HEK293 (cell line): ENCODE measurements around the gene LFNG.

Experiments
- EGR2 ChIP-seq: fragments of 450-650 bp; formaldehyde crosslinking; IDR thresholded peaks from 2 replicates; pipeline ENCODE4 v1.5.1; 2016; ENCODE audit warnings: low read depth, missing biosample characterization, missing genetic modification characterization
- HOXD13 ChIP-seq: sonication (generic); formaldehyde crosslinking; IDR thresholded peaks from 2 replicates; pipeline ENCODE4 v1.8.0; 2022; ENCODE audit warnings: missing genetic modification reagents, borderline replicate concordance
- KLF1 ChIP-seq: fragments of 450-650 bp; formaldehyde crosslinking; IDR thresholded peaks from 2 replicates; pipeline ENCODE4 v1.5.1; 2016; ENCODE audit warnings: missing biosample characterization, missing genetic modification characterization
- SCRT2 ChIP-seq: fragments of 450-650 bp; formaldehyde crosslinking; IDR thresholded peaks from 2 replicates; pipeline ENCODE4 v1.5.1; 2016; ENCODE audit warnings: missing biosample characterization, missing genetic modification characterization
- ZBTB48 ChIP-seq: fragments of 450-650 bp; formaldehyde crosslinking; IDR thresholded peaks from 2 replicates; pipeline ENCODE4 v1.5.1; 2016; ENCODE audit warnings: missing biosample characterization, missing genetic modification characterization
- ZNF114 ChIP-seq: fragments of 450-650 bp; formaldehyde crosslinking; IDR thresholded peaks from 2 replicates; pipeline ENCODE4 v1.5.0; 2017; ENCODE audit warnings: missing biosample characterization, missing genetic modification characterization
- ZNF132 ChIP-seq: fragments of 450-650 bp; formaldehyde crosslinking; IDR thresholded peaks from 2 replicates; pipeline ENCODE4 v1.5.1; 2017; ENCODE audit warnings: missing biosample characterization, missing genetic modification characterization, borderline replicate concordance
- ZNF138 ChIP-seq: fragments of 450-650 bp; formaldehyde crosslinking; IDR thresholded peaks from 2 replicates; pipeline ENCODE4 v1.5.1; 2016; ENCODE audit warnings: missing biosample characterization, missing genetic modification characterization, borderline replicate concordance
- ZNF239 ChIP-seq: fragments of 450-650 bp; formaldehyde crosslinking; IDR thresholded peaks from 2 replicates; pipeline ENCODE4 v1.5.1; 2016; ENCODE audit warnings: missing biosample characterization, missing genetic modification characterization
- ZNF335 ChIP-seq: fragments of 450-650 bp; formaldehyde crosslinking; conservative IDR thresholded peaks from 2 replicates; pipeline ENCODE4 v1.5.1; 2016; ENCODE audit warnings: missing biosample characterization, missing genetic modification characterization
- ZNF544 ChIP-seq: fragments of 450-650 bp; formaldehyde crosslinking; IDR thresholded peaks from 2 replicates; pipeline ENCODE4 v1.5.0; 2017; ENCODE audit warnings: missing biosample characterization, missing genetic modification characterization
- ZNF626 ChIP-seq: fragments of 450-650 bp; sonication (Bioruptor Pico); formaldehyde crosslinking; IDR thresholded peaks from 2 replicates; pipeline ENCODE4 v1.5.1; 2018; ENCODE audit warnings: missing biosample characterization, missing genetic modification characterization, inconsistent platforms
- ZNF660 ChIP-seq: fragments of 450-650 bp; IDR thresholded peaks from 2 replicates; pipeline ENCODE4 v1.5.1; 2018; ENCODE audit warnings: missing biosample characterization, mild to moderate bottlenecking, missing genetic modification characterization
- ZNF777 ChIP-seq: fragments of 450-650 bp; formaldehyde crosslinking; IDR thresholded peaks from 2 replicates; pipeline ENCODE4 v1.5.1; 2017; ENCODE audit warnings: missing biosample characterization, missing genetic modification characterization, borderline replicate concordance
- ZNF830 ChIP-seq: fragments of 450-650 bp; IDR thresholded peaks from 2 replicates; pipeline ENCODE4 v1.5.0; 2018; ENCODE audit warnings: missing biosample characterization, missing genetic modification characterization, low read depth, mild to moderate bottlenecking, moderate library complexity
- ZSCAN23 ChIP-seq: fragments of 450-650 bp; formaldehyde crosslinking; IDR thresholded peaks from 2 replicates; pipeline ENCODE4 v1.5.1; 2016; ENCODE audit warnings: missing biosample characterization, missing genetic modification characterization
- TF ChIP-seq, protein P1 (sequence below): fragments of 450-650 bp; formaldehyde crosslinking; IDR thresholded peaks from 2 replicates; pipeline ENCODE4 v1.5.1; 2016; ENCODE audit warnings: missing biosample characterization, missing genetic modification characterization
- TF ChIP-seq, protein P2 (sequence below): fragments of 450-650 bp; formaldehyde crosslinking; IDR thresholded peaks from 2 replicates; pipeline ENCODE4 v1.5.1; 2017; ENCODE audit warnings: missing biosample characterization, missing genetic modification characterization
- TF ChIP-seq, protein P3 (sequence below): fragments of 450-650 bp; formaldehyde crosslinking; IDR thresholded peaks from 2 replicates; pipeline ENCODE4 v1.5.1; 2016; ENCODE audit warnings: missing biosample characterization, missing genetic modification characterization
- TF ChIP-seq, protein P4 (sequence below): fragments of 450-650 bp; formaldehyde crosslinking; IDR thresholded peaks from 2 replicates; pipeline ENCODE4 v1.5.1; 2017; ENCODE audit warnings: missing biosample characterization, mild to moderate bottlenecking, missing genetic modification characterization, moderate library complexity
- TF ChIP-seq, protein P5 (sequence below): fragments of 450-650 bp; formaldehyde crosslinking; IDR thresholded peaks from 2 replicates; pipeline ENCODE4 v1.5.1; 2017; ENCODE audit warnings: missing biosample characterization, missing genetic modification characterization
- TF ChIP-seq, protein P6 (sequence below): fragments of 450-650 bp; formaldehyde crosslinking; IDR thresholded peaks from 2 replicates; pipeline ENCODE4 v1.5.1; 2017; ENCODE audit warnings: missing biosample characterization, missing genetic modification characterization
- TF ChIP-seq, protein P7 (sequence below): fragments of 450-650 bp; formaldehyde crosslinking; IDR thresholded peaks from 2 replicates; pipeline ENCODE4 v1.5.1; 2016; ENCODE audit warnings: missing biosample characterization, missing genetic modification characterization

Gene LFNG

DNA sequence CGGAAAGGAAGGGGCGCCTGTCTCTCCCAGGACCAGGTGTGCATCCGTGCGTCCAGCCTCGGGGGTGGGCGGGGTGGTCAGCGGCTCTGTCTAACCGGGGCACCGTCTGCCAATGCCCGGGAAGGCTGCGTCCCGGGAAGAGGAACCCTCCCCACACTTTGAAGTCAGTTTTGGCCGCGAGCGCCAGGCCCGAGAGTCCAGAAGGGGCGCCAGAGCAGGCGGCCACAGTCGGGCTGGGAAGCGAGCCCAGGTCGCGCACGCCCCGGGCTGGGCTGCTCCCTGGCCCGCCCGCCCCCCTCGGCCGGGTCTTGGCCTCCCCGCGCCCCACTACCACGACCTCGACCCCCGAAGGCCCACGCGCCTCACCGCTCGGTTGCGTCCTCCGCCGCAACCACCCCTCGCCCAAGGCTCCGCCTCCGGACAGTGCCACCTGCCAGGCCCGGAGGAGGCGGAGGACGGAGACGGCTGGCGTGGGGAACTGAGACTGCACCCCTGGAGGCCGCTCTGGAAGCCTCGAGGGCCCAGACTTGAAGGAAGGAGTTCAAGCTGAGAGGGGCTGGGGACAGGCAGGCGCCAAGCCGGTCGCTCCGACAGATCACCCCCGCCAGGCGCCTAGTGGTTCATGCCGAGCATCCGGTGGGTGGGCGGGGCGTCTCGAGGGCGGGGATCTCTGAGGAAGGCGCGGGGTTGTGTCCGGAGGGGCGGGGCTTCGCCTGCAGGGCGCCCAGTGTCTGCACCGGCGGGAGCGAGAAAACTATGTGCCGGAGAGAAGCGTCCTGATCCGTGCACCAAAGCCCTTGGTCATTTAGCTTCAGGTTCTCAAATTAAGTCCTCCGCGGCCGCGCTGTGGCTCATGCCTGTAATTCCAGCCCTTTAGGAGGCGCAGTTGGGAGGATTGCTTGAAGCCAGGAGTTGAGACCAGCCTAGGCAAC is 35.8 kb downstream of the LFNG start, which contains the start of gene BRAT1 (continued):
- no peak for TF ChIP-seq ZSCAN23 (tag by site-specific recombination)
- TF ChIP-seq, protein P1, sequence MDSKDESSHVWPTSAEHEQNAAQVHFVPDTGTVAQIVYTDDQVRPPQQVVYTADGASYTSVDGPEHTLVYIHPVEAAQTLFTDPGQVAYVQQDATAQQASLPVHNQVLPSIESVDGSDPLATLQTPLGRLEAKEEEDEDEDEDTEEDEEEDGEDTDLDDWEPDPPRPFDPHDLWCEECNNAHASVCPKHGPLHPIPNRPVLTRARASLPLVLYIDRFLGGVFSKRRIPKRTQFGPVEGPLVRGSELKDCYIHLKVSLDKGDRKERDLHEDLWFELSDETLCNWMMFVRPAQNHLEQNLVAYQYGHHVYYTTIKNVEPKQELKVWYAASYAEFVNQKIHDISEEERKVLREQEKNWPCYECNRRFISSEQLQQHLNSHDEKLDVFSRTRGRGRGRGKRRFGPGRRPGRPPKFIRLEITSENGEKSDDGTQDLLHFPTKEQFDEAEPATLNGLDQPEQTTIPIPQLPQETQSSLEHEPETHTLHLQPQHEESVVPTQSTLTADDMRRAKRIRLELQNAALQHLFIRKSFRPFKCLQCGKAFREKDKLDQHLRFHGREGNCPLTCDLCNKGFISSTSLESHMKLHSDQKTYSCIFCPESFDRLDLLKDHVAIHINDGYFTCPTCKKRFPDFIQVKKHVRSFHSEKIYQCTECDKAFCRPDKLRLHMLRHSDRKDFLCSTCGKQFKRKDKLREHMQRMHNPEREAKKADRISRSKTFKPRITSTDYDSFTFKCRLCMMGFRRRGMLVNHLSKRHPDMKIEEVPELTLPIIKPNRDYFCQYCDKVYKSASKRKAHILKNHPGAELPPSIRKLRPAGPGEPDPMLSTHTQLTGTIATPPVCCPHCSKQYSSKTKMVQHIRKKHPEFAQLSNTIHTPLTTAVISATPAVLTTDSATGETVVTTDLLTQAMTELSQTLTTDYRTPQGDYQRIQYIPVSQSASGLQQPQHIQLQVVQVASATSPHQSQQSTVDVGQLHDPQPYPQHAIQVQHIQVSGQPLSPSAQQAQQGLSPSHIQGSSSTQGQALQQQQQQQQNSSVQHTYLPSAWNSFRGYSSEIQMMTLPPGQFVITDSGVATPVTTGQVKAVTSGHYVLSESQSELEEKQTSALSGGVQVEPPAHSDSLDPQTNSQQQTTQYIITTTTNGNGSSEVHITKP (tag by site-specific recombination), result peak; percentile 99
- peak; percentile 86 for TF ChIP-seq ZNF335 (tag by site-specific recombination)
- peak; percentile 90 for TF ChIP-seq ZBTB48 (tag by site-specific recombination)
- TF ChIP-seq ZNF114 (tag by site-specific recombination), result no peak
- TF ChIP-seq ZNF544, result no peak
- peak; percentile 72 for TF ChIP-seq EGR2 (tag by site-specific recombination)
- TF ChIP-seq, protein P2, sequence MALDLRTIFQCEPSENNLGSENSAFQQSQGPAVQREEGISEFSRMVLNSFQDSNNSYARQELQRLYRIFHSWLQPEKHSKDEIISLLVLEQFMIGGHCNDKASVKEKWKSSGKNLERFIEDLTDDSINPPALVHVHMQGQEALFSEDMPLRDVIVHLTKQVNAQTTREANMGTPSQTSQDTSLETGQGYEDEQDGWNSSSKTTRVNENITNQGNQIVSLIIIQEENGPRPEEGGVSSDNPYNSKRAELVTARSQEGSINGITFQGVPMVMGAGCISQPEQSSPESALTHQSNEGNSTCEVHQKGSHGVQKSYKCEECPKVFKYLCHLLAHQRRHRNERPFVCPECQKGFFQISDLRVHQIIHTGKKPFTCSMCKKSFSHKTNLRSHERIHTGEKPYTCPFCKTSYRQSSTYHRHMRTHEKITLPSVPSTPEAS (tag by site-specific recombination), result no peak
- TF ChIP-seq ZNF626 (tag by site-specific recombination), result no peak
- TF ChIP-seq, protein P3, sequence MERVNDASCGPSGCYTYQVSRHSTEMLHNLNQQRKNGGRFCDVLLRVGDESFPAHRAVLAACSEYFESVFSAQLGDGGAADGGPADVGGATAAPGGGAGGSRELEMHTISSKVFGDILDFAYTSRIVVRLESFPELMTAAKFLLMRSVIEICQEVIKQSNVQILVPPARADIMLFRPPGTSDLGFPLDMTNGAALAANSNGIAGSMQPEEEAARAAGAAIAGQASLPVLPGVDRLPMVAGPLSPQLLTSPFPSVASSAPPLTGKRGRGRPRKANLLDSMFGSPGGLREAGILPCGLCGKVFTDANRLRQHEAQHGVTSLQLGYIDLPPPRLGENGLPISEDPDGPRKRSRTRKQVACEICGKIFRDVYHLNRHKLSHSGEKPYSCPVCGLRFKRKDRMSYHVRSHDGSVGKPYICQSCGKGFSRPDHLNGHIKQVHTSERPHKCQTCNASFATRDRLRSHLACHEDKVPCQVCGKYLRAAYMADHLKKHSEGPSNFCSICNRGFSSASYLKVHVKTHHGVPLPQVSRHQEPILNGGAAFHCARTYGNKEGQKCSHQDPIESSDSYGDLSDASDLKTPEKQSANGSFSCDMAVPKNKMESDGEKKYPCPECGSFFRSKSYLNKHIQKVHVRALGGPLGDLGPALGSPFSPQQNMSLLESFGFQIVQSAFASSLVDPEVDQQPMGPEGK (tag by site-specific recombination), result peak; percentile 59; the same call in 1 of the 2 replicates
- peak; percentile 67 for TF ChIP-seq SCRT2 (tag by site-specific recombination)
- TF ChIP-seq KLF1 (tag by site-specific recombination), result 0 out of 2 replicates have a peak, but pooled peaks have one; percentile 26
- TF ChIP-seq ZNF660, result 0 out of 2 replicates have a peak, but pooled peaks have one; percentile 49
- no peak for TF ChIP-seq ZNF239
- TF ChIP-seq ZNF830 (tag by site-specific recombination), result no peak
- no peak for TF ChIP-seq ZNF132 (tag by site-specific recombination)
- TF ChIP-seq ZNF777 (tag by site-specific recombination), result no peak
- TF ChIP-seq HOXD13, result no peak
- TF ChIP-seq, protein P4, sequence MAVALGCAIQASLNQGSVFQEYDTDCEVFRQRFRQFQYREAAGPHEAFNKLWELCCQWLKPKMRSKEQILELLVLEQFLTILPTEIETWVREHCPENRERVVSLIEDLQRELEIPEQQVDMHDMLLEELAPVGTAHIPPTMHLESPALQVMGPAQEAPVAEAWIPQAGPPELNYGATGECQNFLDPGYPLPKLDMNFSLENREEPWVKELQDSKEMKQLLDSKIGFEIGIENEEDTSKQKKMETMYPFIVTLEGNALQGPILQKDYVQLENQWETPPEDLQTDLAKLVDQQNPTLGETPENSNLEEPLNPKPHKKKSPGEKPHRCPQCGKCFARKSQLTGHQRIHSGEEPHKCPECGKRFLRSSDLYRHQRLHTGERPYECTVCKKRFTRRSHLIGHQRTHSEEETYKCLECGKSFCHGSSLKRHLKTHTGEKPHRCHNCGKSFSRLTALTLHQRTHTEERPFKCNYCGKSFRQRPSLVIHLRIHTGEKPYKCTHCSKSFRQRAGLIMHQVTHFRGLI (tag by site-specific recombination), result 0 out of 2 replicates have a peak, but pooled peaks have one; percentile 18
- TF ChIP-seq, protein P5, sequence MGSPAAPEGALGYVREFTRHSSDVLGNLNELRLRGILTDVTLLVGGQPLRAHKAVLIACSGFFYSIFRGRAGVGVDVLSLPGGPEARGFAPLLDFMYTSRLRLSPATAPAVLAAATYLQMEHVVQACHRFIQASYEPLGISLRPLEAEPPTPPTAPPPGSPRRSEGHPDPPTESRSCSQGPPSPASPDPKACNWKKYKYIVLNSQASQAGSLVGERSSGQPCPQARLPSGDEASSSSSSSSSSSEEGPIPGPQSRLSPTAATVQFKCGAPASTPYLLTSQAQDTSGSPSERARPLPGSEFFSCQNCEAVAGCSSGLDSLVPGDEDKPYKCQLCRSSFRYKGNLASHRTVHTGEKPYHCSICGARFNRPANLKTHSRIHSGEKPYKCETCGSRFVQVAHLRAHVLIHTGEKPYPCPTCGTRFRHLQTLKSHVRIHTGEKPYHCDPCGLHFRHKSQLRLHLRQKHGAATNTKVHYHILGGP, result no peak
- no peak for TF ChIP-seq ZNF138 (tag by site-specific recombination)
- TF ChIP-seq, protein P6, sequence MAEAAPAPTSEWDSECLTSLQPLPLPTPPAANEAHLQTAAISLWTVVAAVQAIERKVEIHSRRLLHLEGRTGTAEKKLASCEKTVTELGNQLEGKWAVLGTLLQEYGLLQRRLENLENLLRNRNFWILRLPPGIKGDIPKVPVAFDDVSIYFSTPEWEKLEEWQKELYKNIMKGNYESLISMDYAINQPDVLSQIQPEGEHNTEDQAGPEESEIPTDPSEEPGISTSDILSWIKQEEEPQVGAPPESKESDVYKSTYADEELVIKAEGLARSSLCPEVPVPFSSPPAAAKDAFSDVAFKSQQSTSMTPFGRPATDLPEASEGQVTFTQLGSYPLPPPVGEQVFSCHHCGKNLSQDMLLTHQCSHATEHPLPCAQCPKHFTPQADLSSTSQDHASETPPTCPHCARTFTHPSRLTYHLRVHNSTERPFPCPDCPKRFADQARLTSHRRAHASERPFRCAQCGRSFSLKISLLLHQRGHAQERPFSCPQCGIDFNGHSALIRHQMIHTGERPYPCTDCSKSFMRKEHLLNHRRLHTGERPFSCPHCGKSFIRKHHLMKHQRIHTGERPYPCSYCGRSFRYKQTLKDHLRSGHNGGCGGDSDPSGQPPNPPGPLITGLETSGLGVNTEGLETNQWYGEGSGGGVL (tag by site-specific recombination), result peak; percentile 31; the same call in 1 of the 2 replicates
- TF ChIP-seq, protein P7, sequence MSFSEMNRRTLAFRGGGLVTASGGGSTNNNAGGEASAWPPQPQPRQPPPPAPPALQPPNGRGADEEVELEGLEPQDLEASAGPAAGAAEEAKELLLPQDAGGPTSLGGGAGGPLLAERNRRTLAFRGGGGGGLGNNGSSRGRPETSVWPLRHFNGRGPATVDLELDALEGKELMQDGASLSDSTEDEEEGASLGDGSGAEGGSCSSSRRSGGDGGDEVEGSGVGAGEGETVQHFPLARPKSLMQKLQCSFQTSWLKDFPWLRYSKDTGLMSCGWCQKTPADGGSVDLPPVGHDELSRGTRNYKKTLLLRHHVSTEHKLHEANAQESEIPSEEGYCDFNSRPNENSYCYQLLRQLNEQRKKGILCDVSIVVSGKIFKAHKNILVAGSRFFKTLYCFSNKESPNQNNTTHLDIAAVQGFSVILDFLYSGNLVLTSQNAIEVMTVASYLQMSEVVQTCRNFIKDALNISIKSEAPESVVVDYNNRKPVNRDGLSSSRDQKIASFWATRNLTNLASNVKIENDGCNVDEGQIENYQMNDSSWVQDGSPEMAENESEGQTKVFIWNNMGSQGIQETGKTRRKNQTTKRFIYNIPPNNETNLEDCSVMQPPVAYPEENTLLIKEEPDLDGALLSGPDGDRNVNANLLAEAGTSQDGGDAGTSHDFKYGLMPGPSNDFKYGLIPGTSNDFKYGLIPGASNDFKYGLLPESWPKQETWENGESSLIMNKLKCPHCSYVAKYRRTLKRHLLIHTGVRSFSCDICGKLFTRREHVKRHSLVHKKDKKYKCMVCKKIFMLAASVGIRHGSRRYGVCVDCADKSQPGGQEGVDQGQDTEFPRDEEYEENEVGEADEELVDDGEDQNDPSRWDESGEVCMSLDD, result 0 out of 2 replicates have a peak, but pooled peaks have one; percentile 33
